Astrocyte (in vitro differentiated cells and primary cell): ENCODE measurements around the gene PCDHA7. TPM values are rescaled to one million over a fixed set of nuclear protein-coding genes. Genes with fewer than 3 reads are reported as not detected.

Experiments used
- DNase-seq: peaks from one replicate; pipeline ENCODE4 v3.0.0-alpha.2; 2010; ENCODE audit warnings: low read depth
- FAIRE-seq: peaks from 2 replicates; lab custom pipeline; 2011; peaks lifted over from hg19 to GRCh38; lab: Jason Lieb, UNC
- H2AFZ ChIP-seq: 2 replicates; pipeline ENCODE4 v1.6.0; 2012; ENCODE audit warnings: low read depth, low read length, inconsistent platforms
- H3K27ac ChIP-seq: 2 replicates; pipeline ENCODE4 v1.5.1; 2011; ENCODE audit warnings: low read depth, low read length, inconsistent platforms
- H3K27me3 ChIP-seq: 2 replicates; pipeline ENCODE4 v1.6.0; 2011; ENCODE audit warnings: low read length, inconsistent platforms; ENCODE audit not compliant: insufficient read depth
- H3K36me3 ChIP-seq: 2 replicates; pipeline ENCODE4 v1.5.1; 2011; ENCODE audit warnings: low read length, inconsistent platforms; ENCODE audit not compliant: insufficient read depth
- H3K4me1 ChIP-seq: 2 replicates; pipeline ENCODE4 v1.5.1; 2011; ENCODE audit warnings: low read length, inconsistent platforms; ENCODE audit not compliant: insufficient read depth
- H3K4me2 ChIP-seq: 2 replicates; pipeline ENCODE4 v1.6.0; 2012; ENCODE audit warnings: low read length, inconsistent platforms
- H3K4me3 ChIP-seq: 2 replicates; pipeline ENCODE4 v1.5.1; 2011; ENCODE audit warnings: low read depth, mild to moderate bottlenecking, low read length, inconsistent platforms; ENCODE audit not compliant: insufficient read depth
- H3K79me2 ChIP-seq: 2 replicates; pipeline ENCODE4 v1.6.0; 2012; ENCODE audit warnings: mild to moderate bottlenecking, low read length, inconsistent platforms; ENCODE audit not compliant: insufficient read depth
- H3K9ac ChIP-seq: 2 replicates; pipeline ENCODE4 v1.6.0; 2012; ENCODE audit warnings: mild to moderate bottlenecking, low read length, inconsistent platforms
- H3K9me3 ChIP-seq: 2 replicates; pipeline ENCODE4 v1.5.1; 2012; ENCODE audit warnings: low read depth, mild to moderate bottlenecking, low read length, inconsistent platforms; ENCODE audit not compliant: insufficient read depth
- H4K20me1 ChIP-seq: 2 replicates; pipeline ENCODE4 v1.6.0; 2012; ENCODE audit warnings: low read length, inconsistent platforms; ENCODE audit not compliant: insufficient read depth
- H3K27ac Mint-ChIP-seq: one replicate; pipeline ENCODE4 v1.8.0; 2021; ENCODE audit warnings: mild to moderate bottlenecking, mixed read lengths; ENCODE audit not compliant: unreplicated experiment
- H3K27me3 Mint-ChIP-seq: one replicate; pipeline ENCODE4 v1.8.0; 2021; ENCODE audit warnings: low read depth, mixed read lengths; ENCODE audit not compliant: unreplicated experiment
- H3K36me3 Mint-ChIP-seq: one replicate; pipeline ENCODE4 v1.8.0; 2021; ENCODE audit warnings: low read depth, mixed read lengths; ENCODE audit not compliant: unreplicated experiment
- H3K4me1 Mint-ChIP-seq: one replicate; pipeline ENCODE4 v1.8.0; 2021; ENCODE audit warnings: low read depth, mixed read lengths; ENCODE audit not compliant: unreplicated experiment
- H3K4me3 Mint-ChIP-seq: one replicate; pipeline ENCODE4 v1.8.0; 2021; ENCODE audit warnings: mild to moderate bottlenecking, moderate library complexity, mixed read lengths; ENCODE audit not compliant: unreplicated experiment
- H3K9me3 Mint-ChIP-seq: one replicate; pipeline ENCODE4 v1.8.0; 2021; ENCODE audit warnings: mild to moderate bottlenecking, mixed read lengths; ENCODE audit not compliant: unreplicated experiment
- EZH2 ChIP-seq: IDR thresholded peaks from 2 replicates; pipeline ENCODE4 v1.6.1; 2012; ENCODE audit warnings: mild to moderate bottlenecking, low read length, inconsistent platforms; ENCODE audit not compliant: insufficient read depth
- total RNA-seq: library from RNA; stranded (reverse); gene quantifications from 2 replicates; pipeline ENCODE4 v1.2.1, GENCODE V29; 2021
- TF ChIP-seq, protein P1 (sequence below): IDR thresholded peaks from 2 replicates; pipeline ENCODE4 v1.5.1; 2011; ENCODE audit warnings: low read depth, mild to moderate bottlenecking, inconsistent platforms, low read length, moderate library complexity; ENCODE audit not compliant: insufficient read depth

PCDHA7 gene
- total RNA-seq, 1 donor from 2014 or later: 2.6 TPM

DNA sequence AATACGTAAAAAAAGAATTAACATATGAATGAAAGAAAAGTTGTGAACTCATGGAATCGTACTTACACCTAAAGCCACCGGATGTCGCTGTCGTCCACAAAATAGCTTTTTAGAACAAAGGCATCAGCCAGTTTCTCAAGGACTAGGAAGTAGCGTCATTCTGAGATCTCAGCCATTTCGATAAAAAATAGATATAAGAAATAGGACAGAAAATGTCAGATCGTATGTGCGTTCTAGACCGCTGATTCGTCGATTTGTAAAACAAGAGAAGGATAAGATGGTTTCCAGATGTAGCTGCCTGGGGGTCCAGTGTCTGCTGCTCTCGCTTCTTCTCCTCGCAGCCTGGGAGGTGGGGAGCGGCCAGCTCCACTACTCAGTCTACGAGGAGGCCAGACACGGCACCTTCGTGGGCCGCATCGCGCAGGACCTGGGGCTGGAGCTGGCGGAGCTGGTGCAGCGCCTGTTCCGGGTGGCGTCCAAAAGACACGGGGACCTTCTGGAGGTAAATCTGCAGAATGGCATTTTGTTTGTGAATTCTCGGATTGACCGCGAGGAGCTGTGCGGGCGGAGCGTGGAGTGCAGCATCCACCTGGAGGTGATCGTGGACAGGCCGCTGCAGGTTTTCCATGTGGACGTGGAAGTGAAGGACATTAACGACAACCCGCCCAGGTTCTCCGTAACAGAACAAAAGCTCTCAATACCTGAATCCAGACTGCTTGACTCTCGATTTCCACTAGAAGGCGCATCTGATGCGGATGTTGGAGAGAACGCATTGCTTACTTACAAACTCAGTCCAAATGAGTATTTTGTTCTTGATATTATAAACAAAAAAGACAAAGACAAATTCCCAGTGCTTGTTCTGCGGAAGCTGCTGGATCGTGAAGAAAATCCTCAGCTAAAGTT lies 22.0 kb downstream of the PCDHA7 start, which contains the start of gene PCDHA10:
TSS of gene PCDHA10 (plus strand) at position 126 of the 903 bp plus-strand sequence. CDS start at position 278, 152 bp downstream.
- Histone ChIP-seq H3K4me1 (no peaks in the 10 kb centered on the region), H3K4me2 (no peak within 1 kb of the TSS), H3K9ac (no peak within 1 kb of the TSS), H3K79me2 (no peaks in the 10 kb centered on the region), H2AFZ (no peak within 1 kb of the TSS), H3K27me3 (no peaks in the 10 kb centered on the region), H3K9me3 (peaks cover 19% of the 10 kb centered on the region), H3K4me3 (no peak within 1 kb of the TSS), H3K27ac (no peak within 1 kb of the TSS), H4K20me1 (no peaks in the 10 kb centered on the region), H3K36me3 (no peaks in the 10 kb centered on the region)
- H3K4me3 Mint-ChIP-seq: peak within 1 kb of the TSS; percentile 88
- H3K4me1 Mint-ChIP-seq: peaks cover 3% of the 10 kb centered on the region
- no peaks in the 10 kb centered on the region for H3K27me3 Mint-ChIP-seq
- H3K9me3 Mint-ChIP-seq: peaks cover 6% of the 10 kb centered on the region
- FAIRE-seq (no peak), DNase-seq (no peak)
- peaks cover 17% of the 10 kb centered on the region for H3K36me3 Mint-ChIP-seq
- H3K27ac Mint-ChIP-seq: peak within 1 kb of the TSS; percentile 79
- TF ChIP-seq, protein P1, sequence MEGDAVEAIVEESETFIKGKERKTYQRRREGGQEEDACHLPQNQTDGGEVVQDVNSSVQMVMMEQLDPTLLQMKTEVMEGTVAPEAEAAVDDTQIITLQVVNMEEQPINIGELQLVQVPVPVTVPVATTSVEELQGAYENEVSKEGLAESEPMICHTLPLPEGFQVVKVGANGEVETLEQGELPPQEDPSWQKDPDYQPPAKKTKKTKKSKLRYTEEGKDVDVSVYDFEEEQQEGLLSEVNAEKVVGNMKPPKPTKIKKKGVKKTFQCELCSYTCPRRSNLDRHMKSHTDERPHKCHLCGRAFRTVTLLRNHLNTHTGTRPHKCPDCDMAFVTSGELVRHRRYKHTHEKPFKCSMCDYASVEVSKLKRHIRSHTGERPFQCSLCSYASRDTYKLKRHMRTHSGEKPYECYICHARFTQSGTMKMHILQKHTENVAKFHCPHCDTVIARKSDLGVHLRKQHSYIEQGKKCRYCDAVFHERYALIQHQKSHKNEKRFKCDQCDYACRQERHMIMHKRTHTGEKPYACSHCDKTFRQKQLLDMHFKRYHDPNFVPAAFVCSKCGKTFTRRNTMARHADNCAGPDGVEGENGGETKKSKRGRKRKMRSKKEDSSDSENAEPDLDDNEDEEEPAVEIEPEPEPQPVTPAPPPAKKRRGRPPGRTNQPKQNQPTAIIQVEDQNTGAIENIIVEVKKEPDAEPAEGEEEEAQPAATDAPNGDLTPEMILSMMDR: no peak
- TF ChIP-seq EZH2: no peak

DNA sequence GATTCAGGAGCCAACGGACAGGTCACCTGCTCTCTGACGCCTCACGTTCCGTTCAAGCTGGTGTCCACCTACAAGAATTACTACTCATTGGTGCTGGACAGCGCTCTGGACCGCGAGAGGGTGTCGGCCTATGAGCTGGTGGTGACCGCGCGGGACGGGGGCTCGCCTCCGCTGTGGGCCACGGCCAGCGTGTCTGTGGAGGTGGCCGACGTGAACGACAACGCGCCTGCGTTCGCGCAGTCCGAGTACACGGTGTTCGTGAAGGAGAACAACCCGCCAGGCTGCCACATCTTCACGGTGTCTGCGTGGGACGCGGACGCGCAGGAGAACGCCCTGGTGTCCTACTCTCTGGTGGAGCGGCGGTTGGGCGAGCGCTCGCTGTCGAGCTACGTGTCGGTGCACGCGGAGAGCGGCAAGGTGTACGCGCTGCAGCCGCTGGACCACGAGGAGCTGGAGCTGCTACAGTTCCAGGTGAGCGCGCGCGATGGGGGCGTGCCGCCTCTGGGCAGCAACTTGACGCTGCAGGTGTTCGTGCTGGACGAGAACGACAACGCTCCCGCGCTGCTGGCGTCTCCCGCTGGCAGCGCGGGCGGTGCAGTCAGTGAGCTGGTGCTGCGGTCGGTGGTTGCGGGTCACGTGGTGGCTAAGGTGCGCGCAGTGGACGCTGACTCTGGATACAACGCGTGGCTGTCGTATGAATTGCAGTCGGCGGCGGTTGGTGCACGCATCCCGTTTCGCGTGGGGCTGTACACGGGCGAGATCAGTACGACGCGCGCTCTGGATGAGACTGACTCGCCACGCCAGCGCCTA lies 23.3 kb downstream of the PCDHA7 start:
- DNase-seq: no peak
- H3K36me3 ChIP-seq: no peaks in the 10 kb centered on the region
- H3K27ac Mint-ChIP-seq: no peak overlapping the region
- H3K27me3 ChIP-seq: no peaks in the 10 kb centered on the region
- H2AFZ ChIP-seq: no peak overlapping the region
- no peak overlapping the region for H3K4me2 ChIP-seq
- FAIRE-seq: no peak
- H3K9me3 ChIP-seq: peaks cover 29% of the 10 kb centered on the region
- H3K4me1 Mint-ChIP-seq: peaks cover 3% of the 10 kb centered on the region
- H3K9me3 Mint-ChIP-seq: peaks cover 17% of the 10 kb centered on the region
- no peaks in the 10 kb centered on the region for H3K79me2 ChIP-seq
- peaks cover 31% of the 10 kb centered on the region for H3K36me3 Mint-ChIP-seq
- no peaks in the 10 kb centered on the region for H3K4me1 ChIP-seq
- H3K4me3 ChIP-seq: no peak overlapping the region
- H3K27me3 Mint-ChIP-seq: no peaks in the 10 kb centered on the region
- H3K9ac ChIP-seq: no peak overlapping the region
- TF ChIP-seq, protein P1: no peak
- no peak for TF ChIP-seq EZH2
- H3K27ac ChIP-seq: no peak overlapping the region
- H4K20me1 ChIP-seq: no peaks in the 10 kb centered on the region
- peak overlapping the region; percentile 88 for H3K4me3 Mint-ChIP-seq
